Fibroblast of lung (primary cell): ENCODE measurements around the gene TIFAB. TPM values are rescaled to one million over a fixed set of nuclear protein-coding genes. Genes with fewer than 3 reads are reported as not detected.
A peak's percentile ranks its signal among the peaks of the same experiment; 100 is the strongest.

Source experiments
- DNase-seq, 2 donors: peaks; one replicate each; pipeline versions ENCODE4 v3.0.0 to v3.0.0-alpha.2; 2010; ENCODE audit warnings: low read depth in 2 of 2
- H2AFZ ChIP-seq: 2 replicates; pipeline ENCODE4 v1.5.1; 2012; ENCODE audit warnings: low read length, control low read depth, inconsistent platforms
- H3K27ac ChIP-seq: 2 replicates; pipeline ENCODE4 v1.5.1; 2011; ENCODE audit warnings: low read length, control low read depth; ENCODE audit not compliant: insufficient read depth
- H3K27me3 ChIP-seq: 2 replicates; pipeline ENCODE4 v1.5.1; 2011; ENCODE audit warnings: mild to moderate bottlenecking, low read length; ENCODE audit not compliant: control insufficient read depth, insufficient read depth
- H3K36me3 ChIP-seq: 2 replicates; pipeline ENCODE4 v1.5.1; 2011; ENCODE audit warnings: low read length; ENCODE audit not compliant: control insufficient read depth, insufficient read depth
- H3K4me1 ChIP-seq: 2 replicates; pipeline ENCODE4 v1.5.1; 2011; ENCODE audit warnings: low read length; ENCODE audit not compliant: control insufficient read depth, insufficient read depth; ENCODE audit errors: extremely low read depth
- H3K4me2 ChIP-seq: 2 replicates; pipeline ENCODE4 v1.5.1; 2011; ENCODE audit warnings: low read length, control low read depth; ENCODE audit not compliant: insufficient read depth; ENCODE audit errors: extremely low read depth
- H3K4me3 ChIP-seq, 4 experiments: fragments of 200-600 bp in 1 of 4; sonication (generic) in 1 of 4; replicated peaks in 1 of 4; 2 replicates each; pipeline ENCODE4 v1.5.1; 2011 to 2016; ENCODE audit warnings: low read length in 4 of 4, low read depth in 3 of 4, mild to moderate bottlenecking in 3 of 4, control low read depth in 2 of 4, inconsistent platforms in 1 of 4, mixed read lengths in 1 of 4; ENCODE audit not compliant: insufficient read depth in 1 of 4; ENCODE audit errors: control extremely low read depth in 1 of 4
- H3K79me2 ChIP-seq: 2 replicates; pipeline ENCODE4 v1.5.1; 2012; ENCODE audit warnings: mild to moderate bottlenecking, low read length, inconsistent platforms; ENCODE audit not compliant: control insufficient read depth, insufficient read depth
- H3K9ac ChIP-seq: 2 replicates; pipeline ENCODE4 v1.5.1; 2011; ENCODE audit warnings: mild to moderate bottlenecking, low read length, control low read depth; ENCODE audit not compliant: insufficient read depth
- H3K9me3 ChIP-seq: 2 replicates; pipeline ENCODE4 v1.5.1; 2012; ENCODE audit warnings: low read depth, low read length; ENCODE audit not compliant: control insufficient read depth, insufficient read depth
- H4K20me1 ChIP-seq: 2 replicates; pipeline ENCODE4 v1.5.1; 2011; ENCODE audit warnings: low read length; ENCODE audit not compliant: control insufficient read depth, insufficient read depth; ENCODE audit errors: extremely low read depth
- EZH2 ChIP-seq: IDR thresholded peaks from 2 replicates; pipeline ENCODE4 v1.5.1; 2012; ENCODE audit warnings: low read length, control low read depth, mild to moderate bottlenecking; ENCODE audit errors: missing control alignments
- polyA plus RNA-seq, 2 donors: library from polyadenylated mRNA; depleted of rRNA in 1 of 2; stranded (reverse) in 1 of 2; unstranded in 1 of 2; fragments of >200 nt; gene quantifications; 2 replicates each; pipeline ENCODE4 v1.2.1, GENCODE V29; 2011 to 2012; ENCODE audit warnings: missing spikeins in 1 of 2
- total RNA-seq: library from RNA; depleted of rRNA; stranded (reverse); fragments of >200 nt; gene quantifications from 2 replicates; pipeline ENCODE4 v1.2.1, GENCODE V29; 2014
- TF ChIP-seq, protein P1 (sequence below), 2 donors: IDR thresholded peaks in 1 of 2; conservative IDR thresholded peaks in 1 of 2; 1 replicate in 1 of 2; 2 replicates in 1 of 2; pipeline ENCODE4 v1.5.1; 2011 to 2012; ENCODE audit warnings: low read length in 2 of 2, control low read depth in 1 of 2, inconsistent platforms in 1 of 2, low read depth in 1 of 2, mild to moderate bottlenecking in 1 of 2

The TIFAB gene
- total and polyA plus RNA-seq, 2 donors (not counting 1 experiment from before 2014, with no cell fraction given): not detected

DNA sequence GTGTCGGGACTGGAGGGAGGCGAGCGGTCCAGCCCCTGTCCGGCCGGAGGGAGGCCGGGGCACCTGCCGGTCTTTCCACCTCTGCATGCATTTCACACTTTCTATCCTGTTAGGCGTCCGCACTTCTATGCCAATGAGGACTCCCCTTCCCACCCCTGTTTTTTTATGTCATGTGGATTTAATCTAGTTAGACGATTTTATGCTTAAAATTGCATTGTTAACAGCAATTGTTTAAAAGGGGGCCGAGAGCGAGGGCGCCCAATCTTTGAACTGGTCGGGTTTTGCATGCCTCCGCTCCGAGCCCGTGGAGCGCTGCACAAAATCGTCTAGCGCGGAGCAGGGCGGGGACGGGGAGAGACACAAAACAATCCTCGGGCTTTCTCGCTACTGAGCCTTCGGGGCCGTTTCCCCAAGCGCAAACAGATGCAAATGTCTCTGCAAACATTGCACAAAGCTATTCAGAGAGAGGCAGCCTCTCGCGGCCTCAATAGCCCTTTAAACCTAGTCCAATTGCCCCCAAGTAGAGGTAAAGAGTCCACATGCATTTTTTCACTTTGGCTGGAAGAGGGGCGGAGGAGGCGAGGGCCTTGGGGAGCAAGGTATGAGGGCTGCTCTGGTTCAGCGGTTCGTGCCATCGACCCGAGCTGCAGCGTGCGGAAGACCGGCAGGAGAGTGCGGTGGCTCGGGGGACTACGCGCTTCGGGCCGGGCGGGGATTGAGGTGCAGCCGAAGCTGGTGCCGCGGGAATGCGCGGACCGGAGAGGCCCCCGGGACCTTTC is 37.5 kb upstream of the TIFAB start:
- Histone ChIP-seq H2AFZ (no peak overlapping the region), H3K4me2 (peak overlapping the region; percentile 86), H3K9ac (no peak overlapping the region), H3K27ac (no peak overlapping the region), H3K79me2 (no peaks in the 10 kb centered on the region), H3K27me3 (no peaks in the 10 kb centered on the region), H3K36me3 (no peaks in the 10 kb centered on the region), H3K9me3 (no peaks in the 10 kb centered on the region), H3K4me3 (peak overlapping the region; percentile 12 to 63 (median 54)), H3K4me1 (peaks cover 12% of the 10 kb centered on the region), H4K20me1 (no peaks in the 10 kb centered on the region)
- DNase-seq: peak in 1 of 2 donors; percentile 18
- TF ChIP-seq, protein P1, sequence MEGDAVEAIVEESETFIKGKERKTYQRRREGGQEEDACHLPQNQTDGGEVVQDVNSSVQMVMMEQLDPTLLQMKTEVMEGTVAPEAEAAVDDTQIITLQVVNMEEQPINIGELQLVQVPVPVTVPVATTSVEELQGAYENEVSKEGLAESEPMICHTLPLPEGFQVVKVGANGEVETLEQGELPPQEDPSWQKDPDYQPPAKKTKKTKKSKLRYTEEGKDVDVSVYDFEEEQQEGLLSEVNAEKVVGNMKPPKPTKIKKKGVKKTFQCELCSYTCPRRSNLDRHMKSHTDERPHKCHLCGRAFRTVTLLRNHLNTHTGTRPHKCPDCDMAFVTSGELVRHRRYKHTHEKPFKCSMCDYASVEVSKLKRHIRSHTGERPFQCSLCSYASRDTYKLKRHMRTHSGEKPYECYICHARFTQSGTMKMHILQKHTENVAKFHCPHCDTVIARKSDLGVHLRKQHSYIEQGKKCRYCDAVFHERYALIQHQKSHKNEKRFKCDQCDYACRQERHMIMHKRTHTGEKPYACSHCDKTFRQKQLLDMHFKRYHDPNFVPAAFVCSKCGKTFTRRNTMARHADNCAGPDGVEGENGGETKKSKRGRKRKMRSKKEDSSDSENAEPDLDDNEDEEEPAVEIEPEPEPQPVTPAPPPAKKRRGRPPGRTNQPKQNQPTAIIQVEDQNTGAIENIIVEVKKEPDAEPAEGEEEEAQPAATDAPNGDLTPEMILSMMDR (conservative IDR thresholded peaks at IDR 0.05 in 1 of 2, IDR thresholded peaks at IDR 0.05 in 1 of 2; ENCODE audit: low read depth in 1 of 2, low read length in 2 of 2): no peak
- no peak for TF ChIP-seq EZH2

GRCh38 chr5:135488727-135489465 is 36.7 kb upstream of the TIFAB start:
- DNase-seq: peak; percentile 75 to 79
- no peak overlapping the region for H3K27ac ChIP-seq
- H3K4me2 ChIP-seq: peak overlapping the region; percentile 86
- peak overlapping the region; percentile 59 for H3K9ac ChIP-seq
- H3K36me3 ChIP-seq: no peaks in the 10 kb centered on the region
- peak overlapping the region; percentile 45 to 63 (median 54) for H3K4me3 ChIP-seq
- no peaks in the 10 kb centered on the region for H3K79me2 ChIP-seq
- TF ChIP-seq, protein P1 (conservative IDR thresholded peaks at IDR 0.05 in 1 of 2, IDR thresholded peaks at IDR 0.05 in 1 of 2; ENCODE audit: low read depth in 1 of 2, low read length in 2 of 2): no peak
- no peak for TF ChIP-seq EZH2
- H3K27me3 ChIP-seq: no peaks in the 10 kb centered on the region
- H3K4me1 ChIP-seq: peaks cover 8% of the 10 kb centered on the region
- H4K20me1 ChIP-seq: no peaks in the 10 kb centered on the region
- no peaks in the 10 kb centered on the region for H3K9me3 ChIP-seq
- peak overlapping the region; percentile 58 for H2AFZ ChIP-seq

DNA sequence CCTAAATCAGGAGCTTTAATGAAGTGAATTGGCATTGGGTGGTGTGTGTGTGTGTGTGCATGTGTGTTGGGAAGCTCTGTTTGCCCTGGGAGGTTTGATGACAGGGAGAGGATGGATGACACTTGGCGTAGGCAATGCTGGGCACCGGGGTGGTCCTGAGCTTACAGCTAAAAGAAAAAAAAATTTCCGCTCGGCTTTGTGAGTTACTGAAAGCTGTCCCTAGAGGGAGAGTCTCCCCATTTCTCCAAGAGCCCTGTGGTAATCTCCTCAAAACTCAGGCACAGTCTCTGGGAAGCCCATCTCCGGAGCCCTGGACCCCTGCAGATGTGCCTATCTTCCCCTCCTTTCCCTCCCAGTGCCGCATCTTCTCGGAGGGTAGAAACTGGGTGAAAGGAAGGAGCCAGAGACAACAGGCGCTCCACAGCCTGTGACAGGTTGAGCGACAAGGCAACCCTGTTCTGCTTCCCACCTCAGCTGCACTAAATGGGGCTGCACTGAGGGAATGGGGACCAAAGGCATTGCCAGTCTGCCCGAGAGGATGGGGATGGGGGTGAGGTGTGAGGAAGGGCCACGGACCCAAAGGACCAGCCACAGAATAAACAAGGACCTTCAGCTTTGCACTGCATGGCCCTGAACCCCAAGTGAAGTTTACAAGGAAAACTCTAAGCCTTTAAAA is 35.8 kb upstream of the TIFAB start:
- Histone ChIP-seq H4K20me1 (no peaks in the 10 kb centered on the region), H3K4me1 (peaks cover 4% of the 10 kb centered on the region), H3K27ac (no peak overlapping the region), H3K79me2 (no peaks in the 10 kb centered on the region), H3K27me3 (no peaks in the 10 kb centered on the region), H3K9ac (no peak overlapping the region), H2AFZ (peak overlapping the region; percentile 64), H3K4me3 (peak overlapping the region in 2 of 4 experiments; percentile 45 to 63), H3K9me3 (no peaks in the 10 kb centered on the region), H3K36me3 (no peaks in the 10 kb centered on the region), H3K4me2 (peak overlapping the region; percentile 86)
- no peak for DNase-seq
- TF ChIP-seq, protein P1 (conservative IDR thresholded peaks at IDR 0.05 in 1 of 2, IDR thresholded peaks at IDR 0.05 in 1 of 2; ENCODE audit: low read depth in 1 of 2, low read length in 2 of 2): peak in 1 of 2 donors; percentile 6
- no peak for TF ChIP-seq EZH2
